GM21447 (cell line): ENCODE measurements around the gene SLC26A1.

Experiments
- ATAC-seq: cut with Tn5 transposase; IDR thresholded peaks from one replicate; pipeline ENCODE4 v1.9.1; 2021; ENCODE audit not compliant: unreplicated experiment

Gene SLC26A1

DNA sequence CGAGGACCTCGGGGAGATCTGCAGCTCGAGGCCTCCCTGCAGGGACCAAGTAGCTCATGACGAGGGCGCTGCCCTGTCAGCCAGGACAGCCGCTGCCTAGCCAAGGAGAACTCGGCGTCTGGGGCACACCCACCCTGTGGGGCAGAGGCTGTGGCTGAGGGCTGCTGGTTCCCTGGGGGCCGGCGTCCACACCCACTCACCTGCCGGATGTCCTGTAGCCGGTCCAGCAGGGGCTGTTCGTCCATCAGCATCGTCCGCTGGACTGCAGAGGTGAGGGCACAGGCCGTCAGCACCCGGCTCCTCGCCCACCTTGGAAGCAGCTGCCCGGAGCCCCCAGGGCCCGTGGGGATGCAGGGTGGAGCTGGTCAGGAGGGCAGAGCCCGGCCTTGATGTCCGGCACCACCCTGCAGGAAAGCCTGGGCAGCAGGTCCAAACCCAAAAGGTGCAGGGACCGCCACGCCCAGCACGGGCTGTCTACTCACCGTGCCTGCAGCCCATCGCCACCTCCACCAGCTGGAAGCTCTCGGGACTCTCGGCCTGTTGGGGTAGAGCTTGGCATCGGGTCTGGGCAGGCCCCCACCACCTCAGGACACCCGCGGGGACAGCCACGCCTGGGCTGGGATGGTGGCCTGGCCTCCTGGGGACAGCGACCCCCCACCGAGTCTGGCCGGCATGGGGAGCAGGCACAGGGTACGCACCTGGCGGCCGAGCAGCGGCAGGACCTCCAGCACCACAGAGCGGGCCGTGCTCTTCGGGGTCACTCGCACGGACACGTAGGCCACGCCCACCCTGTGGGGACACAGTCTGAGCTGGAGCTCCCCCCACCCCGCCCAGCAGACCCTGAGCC lies 26.7 kb downstream of the SLC26A1 start:
- no peak for ATAC-seq

DNA sequence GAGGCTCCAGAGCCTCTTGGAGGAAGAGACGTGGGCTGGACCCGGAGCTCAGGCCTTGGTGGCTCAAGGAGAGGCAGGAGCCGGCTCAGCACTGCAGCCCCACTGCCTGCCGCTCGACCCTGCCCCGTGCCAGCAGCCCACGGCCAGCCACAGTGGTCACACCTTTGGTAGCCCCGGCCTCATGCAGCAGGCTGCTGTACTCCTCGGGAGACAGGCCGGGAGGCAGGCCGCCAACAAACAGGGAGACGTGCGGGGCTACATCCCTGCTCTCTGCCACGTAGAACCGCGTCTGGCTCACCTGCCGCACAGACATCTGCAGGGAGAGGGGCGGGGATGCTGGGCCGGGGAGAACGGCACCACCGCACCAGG lies 27.5 kb downstream of the SLC26A1 start:
- no peak for ATAC-seq

DNA sequence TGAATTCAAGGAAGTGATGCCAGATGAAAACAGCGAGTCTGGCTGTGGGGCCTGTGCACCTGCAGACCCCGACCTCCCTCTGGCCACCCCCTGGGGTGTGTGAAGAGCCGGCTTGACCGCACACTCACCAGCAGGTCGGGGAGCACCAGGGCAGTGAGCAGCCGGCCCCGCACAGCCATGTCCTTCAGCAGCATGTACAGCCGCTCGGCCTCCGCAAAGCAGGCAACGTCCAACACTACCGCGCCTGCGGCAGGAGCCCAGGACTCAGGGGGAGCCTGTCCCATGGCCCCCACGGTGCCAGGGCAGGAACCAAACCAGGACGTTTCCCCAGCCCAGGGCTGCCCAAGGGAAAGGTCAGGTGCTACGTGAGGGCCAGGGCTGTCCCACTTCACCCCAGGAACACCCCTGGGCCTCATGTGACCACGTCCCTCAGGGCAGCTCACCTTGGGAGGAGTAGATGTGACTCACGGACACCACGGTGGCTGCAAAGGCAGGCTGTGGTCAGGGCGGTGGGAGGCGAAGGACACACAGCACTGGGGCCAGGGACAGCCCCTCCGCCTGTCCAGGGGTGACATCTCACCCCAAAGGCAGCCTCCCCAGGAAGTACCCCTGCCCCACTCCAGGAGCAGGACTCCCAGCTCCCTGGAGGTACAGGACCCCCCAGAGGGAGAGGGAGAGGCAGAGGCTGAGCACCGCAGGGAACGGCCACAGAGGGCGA lies 28.0 kb downstream of the SLC26A1 start:
- no peak for ATAC-seq

DNA sequence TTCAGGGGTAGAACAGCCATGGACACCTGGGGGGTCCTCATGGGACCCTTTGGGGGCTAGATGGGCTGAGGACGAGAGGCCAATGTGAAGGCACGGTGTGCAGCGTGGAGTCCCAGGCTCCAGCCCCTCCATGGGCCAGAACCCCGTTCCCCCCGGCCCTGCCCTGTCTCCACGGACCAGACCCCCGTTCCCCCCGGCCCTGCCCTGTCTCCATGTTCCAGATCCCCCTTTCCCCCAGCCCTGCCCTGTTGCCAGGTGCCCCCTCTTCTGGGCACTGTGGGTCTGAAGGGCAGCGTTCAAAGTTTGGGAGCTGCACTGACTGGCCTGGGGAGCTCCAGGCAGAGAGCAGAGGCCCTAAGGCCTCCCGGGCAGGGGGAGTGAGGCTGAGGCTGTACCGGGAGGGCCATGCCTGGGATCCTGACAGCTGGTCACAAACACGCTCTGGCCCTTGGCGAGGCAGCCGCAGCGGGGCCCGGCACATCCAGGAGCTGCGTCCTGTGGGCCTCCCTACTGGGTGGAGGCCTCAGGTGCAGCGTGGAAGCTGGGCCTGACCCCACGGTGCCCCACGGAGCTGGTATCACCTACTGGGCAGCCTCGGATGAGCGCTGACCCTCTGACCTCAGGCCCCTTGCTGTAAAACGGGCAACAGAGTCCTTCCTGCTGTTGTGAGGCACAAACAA lies 28.7 kb downstream of the SLC26A1 start:
- ATAC-seq = no peak

DNA sequence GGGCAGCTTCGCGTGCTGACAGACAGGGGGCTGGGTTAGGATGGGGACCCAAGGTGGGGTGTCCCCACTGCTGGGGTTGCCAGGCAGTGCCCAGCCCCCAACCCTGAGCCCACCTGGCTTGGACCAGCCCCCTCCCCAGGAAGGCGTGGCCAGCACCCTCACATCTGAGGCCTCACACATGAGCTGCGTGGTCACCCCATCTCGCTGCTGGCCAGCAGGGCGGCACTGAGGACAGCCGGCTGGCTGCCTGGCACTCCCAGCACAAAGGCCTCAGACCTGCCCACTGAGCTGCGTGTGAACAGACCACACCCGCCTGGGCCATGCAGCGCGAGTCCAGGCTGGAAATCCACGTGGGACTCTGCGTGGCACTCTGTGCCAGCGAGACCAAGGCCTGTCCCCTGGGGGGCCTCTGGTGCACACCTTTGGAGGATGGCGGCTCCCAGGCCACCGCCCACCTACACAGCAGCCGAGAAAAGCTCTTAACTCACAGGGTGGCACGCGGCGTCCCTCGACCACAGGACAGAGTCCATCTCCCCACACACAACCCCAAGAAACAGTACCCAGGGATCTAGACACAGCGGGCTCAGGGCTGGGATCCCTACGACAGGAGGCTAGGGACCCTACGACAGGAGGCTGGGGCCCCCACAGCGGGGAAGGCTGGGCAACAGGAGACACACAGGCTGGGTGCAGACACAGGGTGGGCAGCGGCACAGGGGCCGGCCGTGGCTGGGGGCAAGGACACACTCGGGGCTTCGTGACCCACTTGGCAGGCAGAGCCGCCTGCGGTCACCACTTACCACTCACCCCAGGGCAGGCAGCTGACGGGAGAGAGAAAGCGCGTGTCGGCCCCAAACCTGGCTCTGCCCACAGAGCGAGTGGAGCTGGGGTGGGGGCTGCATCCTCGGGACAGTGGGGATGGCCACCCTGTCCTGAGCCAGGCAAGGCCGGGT lies 29.7 kb downstream of the SLC26A1 start:
- ATAC-seq = no peak

DNA sequence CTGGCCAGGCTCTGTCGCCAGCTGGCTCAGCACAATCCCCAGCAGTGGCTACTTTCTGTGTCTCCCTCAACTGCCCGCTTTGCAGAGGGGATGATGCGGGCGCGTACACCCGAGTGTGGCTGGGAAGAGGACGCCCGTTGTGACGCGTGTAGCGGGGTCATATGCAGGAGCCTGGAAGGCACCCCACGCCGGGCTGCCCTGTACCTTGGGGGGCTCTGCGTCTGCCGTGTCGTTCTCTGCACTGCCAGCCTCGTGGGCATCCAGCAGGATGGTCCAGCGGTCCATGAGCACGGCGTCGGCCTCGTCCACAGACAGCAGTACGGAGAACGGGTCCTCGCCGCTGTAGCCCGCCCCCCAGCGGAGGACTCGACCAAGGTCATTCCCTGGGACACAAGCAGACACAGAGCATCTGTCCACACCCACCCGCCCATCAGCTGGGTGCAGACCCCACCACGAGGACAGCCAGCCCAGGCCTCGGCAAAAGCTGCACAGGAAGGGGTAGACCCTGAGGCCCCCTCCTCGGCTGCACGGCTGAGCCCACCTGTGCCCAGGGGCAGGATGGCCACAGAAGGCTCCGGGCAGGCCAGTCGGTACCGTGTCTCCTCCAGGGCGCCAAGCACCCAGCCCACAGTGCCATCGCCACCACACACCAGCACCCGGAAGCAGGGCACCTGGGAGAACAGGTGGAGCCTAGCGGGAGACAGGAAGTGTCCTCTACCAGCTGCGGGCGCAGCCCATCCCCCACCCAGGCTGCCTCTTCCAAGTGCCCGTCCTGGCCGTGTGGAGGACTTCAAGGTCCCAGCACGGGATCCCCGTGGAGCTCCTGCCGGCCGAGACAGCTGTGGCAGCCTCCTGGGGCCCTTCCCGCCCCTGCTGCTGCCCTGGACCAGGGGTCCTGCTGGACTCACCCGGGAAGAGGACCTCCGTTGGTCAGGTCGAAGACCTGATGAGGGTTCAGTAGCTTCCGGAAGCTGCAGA lies 30.7 kb downstream of the SLC26A1 start:
- no peak for ATAC-seq

DNA sequence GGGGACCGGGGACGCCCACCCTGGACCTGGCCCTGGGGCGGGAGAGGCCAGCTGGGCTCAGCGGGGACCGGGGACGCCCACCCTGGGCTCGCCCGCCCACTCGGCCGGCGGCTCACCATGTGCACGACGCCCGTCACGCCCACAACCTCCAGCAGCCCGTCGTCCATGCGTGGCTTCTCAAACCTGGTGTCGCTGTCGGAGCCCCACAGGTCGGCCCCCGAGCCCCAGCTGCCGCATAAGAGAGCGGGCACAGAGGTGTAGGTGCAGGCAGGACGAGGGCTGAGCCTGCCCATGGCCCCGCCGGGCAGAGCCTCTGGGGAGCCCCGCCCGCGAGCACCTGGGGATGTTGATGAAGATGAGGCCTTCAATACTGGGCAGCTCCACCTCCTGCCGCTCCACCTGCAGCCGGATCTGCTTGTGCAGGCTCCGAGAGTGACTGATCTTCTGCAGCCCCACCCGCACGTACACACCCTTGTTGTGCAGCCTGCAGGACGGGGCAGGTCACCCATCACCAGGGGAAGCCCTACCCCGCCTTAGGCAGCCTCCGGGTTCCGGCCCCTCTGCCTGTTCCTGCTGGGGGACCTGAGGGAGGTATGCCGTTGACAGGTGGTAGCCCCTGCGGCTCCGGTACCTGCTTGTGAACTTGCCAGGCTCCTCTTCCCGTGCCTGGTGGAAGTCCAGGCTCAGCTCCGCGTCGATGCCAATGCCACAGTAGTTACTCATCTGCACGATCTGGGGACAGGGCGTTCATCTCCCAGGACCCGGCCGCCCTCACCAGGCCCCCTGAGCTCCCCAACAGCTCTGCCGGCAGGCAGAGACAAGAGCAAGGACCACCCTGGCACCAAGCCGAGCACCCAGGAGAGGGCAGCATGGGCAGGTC lies 31.6 kb downstream of the SLC26A1 start:
- ATAC-seq = no peak

DNA sequence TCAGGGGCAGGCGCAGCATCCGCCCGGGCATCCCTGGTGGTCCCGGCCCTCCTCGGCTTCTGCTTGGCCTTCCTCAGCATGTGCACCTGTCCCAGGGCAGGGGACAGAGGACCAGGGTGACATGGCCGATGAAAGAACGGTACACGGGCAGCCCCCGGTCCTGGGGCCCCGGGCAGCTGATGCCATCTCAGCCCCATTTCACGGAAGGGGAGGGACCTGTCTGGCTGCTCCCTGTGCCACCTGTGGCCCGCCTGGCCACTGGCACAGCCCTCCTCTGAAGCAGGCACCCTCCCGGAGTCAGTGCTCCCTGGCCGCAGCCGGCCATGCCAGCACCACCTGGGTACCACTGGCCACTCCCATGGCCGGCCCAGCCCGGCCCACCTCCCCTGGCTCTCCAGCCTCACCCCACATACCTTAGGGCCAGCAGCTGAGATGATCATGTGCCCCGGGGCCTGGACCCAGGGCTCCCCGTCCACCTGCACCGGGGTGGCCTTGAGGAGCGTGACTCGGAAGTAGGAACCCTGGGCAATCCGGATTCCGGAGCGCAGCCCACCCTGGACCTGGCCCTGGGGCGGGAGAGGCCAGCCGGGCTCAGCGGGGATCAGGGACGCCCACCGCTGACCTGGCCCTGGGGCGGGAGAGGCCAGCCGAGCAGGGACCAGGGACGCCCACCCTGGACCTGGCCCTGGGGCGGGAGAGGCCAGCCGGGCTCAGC lies 32.4 kb downstream of the SLC26A1 start:
- ATAC-seq = no peak

DNA sequence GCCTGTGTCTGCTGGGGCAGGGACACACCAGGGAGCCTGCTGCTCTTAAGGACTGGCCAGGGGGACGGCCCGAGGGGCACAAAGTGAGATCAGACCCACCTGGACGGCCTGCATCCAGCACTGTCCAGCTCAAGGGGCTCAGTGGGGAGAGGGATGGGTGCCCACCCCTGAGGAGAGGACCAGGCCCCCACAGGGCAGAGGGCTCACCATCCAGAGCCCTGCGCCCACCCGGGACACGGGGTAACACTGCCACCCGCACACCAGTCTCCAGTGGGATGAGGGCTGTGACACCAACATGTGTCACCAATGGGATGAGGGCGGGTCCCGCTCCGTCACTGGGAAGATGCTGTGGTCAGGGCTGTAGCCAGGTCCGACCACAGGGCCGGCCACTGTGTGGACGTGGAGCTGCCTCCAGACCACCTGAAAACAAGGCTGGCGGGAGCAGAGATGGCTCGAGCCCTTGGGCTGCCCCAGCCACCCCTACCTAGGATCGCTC lies 33.0 kb downstream of the SLC26A1 start:
- no peak for ATAC-seq

DNA sequence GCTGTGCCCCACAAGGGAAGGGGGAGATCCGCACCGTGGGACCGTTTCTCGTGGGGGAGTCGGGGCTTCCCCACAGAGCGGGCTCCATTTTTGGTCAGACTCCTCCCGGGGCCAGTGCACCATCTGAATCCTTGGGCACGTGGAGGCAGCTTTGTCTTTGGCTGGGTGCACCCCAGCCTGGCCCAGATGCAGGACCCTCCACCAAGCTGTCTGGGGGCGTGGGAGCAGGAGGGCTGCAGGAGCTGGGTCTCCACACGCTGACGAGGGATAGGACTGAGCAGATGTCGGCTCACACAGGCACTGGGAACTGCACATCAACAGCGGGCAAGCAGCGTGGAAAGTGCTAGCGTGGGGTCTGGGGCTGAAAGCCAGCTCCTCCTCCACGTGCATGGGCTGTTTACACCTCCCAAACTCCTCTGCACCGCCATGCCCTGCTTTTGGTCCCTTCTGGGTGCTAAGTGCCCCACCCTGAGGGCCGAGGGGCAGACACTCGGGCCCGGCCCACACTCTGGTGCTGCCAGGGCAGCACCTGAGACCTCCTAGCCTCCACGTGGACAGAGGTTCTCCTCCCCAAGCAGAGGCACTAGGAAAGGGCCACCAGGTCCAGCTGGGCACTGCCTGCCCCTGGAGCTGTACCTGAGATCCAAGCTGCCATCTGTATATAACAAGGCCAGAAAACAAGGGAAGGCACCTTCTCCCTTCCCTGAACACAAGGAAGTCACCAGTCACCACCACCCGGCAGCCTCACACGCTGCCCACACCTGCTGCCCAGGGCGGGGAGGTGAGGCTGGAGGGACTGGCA lies 33.7 kb downstream of the SLC26A1 start:
- no peak for ATAC-seq

DNA sequence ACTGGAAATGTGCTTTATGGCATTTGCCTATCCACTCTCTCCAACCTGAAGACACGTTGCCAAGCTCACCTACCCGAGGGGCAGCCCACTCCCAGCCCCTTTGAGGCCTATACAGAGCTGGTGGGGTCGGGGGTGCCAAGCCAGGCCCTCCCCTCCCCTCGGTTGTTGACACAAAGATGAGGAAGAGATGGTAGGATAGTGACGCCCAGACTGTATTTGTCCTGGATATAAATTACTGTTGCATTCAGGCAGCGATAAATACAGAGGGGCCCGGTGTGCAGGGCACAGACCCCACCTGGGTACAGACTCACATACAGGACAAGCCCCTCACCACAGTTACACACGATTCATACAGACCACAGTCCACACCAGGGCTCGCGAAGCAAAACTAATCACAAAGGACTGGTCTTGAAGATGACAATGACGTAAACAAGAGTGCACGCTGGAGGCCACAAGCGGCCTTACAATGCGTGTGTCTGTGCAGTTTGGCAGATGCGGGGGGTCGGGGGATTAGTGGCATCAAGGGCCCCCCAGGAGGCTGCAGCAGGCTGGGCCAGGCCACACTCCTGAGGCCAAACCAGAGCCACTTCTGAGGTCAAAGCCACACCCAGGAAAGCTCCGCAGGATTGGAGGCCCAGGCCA lies 34.4 kb downstream of the SLC26A1 start:
- ATAC-seq = no peak

DNA sequence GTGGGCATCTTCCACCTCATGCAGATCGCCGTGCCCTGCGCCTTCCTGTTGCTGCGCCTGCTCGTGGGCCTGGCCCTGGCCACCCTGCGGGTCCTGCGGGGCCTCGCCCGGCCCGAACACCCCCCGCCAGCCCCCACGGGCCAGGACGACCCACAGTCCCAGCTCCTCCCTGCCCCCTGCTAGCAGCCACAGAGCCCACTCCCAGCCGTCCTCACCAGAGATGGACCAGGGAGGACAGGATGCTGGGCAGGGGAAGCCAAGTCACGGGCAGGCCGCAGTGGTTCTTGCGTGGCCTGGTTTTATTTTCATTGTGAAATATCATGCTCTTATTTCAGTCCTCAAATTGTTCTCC lies 34.9 kb downstream of the SLC26A1 start:
- no peak for ATAC-seq

DNA sequence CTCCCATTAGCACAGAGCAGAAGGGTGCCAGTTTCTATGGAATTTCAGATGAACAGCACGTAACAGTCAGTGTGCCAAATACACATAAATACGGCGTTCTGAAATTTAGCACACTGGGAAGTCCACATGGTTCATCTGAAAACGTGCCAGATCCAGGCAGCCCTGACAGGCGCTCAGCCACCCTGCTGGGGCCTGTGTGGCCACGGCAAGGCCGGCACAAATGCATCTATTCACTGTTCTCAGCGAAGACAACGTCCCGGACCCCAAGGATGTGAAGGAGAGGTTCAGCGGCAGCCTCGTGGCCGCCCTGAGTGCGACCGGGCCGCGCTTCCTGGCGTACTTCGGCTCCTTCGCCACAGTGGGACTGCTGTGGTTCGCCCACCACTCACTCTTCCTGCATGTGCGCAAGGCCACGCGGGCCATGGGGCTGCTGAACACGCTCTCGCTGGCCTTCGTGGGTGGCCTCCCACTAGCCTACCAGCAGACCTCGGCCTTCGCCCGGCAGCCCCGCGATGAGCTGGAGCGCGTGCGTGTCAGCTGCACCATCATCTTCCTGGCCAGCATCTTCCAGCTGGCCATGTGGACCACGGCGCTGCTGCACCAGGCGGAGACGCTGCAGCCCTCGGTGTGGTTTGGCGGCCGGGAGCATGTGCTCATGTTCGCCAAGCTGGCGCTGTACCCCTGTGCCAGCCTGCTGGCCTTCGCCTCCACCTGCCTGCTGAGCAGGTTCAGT lies 35.5 kb downstream of the SLC26A1 start:
- ATAC-seq = no peak

DNA sequence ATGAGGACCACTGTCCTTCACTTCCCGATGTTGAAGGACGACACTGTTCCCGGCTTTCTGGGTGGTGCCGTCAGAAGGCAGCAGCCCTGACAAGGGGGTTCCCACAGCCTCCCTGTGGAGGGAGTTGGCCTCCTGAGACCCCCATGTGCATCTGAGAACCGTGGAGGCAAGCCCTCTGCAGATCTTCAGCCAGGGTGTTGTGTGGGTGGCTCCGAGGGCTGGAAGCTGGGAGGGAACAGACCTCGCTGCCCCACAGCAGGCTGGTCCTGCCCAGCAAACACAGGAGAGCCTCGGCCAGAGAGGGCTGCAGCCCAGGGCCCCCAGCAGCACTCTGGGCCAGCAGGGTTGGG lies 36.0 kb downstream of the SLC26A1 start:
- ATAC-seq = no peak

DNA sequence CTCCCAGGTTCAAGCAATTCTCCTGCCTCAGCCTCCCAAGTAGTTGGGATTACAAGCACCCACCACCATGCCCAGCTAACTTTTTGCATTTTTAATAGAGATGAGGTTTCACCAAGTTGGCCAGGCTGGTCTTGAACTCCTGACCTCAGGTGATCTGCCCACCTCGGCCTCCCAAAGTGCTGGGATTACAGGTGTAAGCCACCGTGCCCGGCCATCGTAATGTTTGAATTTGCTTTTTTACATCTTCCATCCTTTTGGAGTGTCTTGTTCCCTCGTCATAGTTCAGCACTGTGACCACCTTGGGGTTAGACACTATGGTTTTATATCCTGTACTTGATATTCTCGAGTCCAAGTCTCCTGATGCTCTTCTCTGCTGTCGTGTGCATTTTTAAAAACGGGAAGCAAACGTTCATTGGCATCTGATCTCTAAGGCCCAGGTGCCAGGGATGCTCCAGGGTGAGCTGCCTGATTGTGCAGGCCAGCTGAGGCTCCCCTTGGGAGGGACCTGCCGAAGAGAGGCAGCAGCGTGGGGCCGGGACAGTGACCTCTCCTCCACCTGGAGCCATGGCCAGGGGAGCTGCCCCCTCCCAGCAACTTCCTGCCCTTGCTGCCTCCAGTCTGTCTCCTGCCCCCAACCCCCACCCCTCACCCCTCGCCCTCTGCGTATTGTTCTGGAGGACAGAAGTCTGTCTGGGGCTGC lies 36.5 kb downstream of the SLC26A1 start:
- ATAC-seq = no peak
